Measurements from ENCODE around the gene TMEM184B. TPM values are rescaled to one million over a fixed set of nuclear protein-coding genes. Genes with fewer than 3 reads are reported as not detected.
A peak's percentile ranks its signal among the peaks of the same experiment; 100 is the strongest.

Gene TMEM184B
- total RNA-seq, 2 donors from 2014 or later = 76.0 to 137 TPM

DNA sequence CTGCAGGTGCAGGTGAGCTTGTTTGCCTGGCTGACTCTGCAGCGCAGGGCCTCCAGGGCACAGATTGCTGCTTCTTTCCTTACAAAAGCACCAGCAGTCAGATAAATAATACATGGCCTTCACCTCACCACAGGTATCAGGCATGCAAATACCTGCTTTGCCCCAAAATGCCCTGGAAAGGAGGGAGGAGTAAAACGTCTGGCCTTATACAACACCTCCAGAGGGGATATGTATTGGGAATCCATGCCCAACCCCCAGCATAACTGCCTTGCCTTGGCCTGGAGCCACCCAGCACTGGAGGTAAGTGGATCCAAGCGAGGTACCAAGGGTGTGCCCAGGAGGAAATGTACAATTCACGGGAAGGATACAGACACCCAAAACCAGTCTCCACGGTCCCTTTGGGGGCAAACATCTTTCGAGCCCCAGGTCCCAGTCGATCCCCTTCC is 860 bp downstream of the TMEM184B start:
- TF ChIP-seq POLR2A (IDR thresholded peaks at IDR 0.05) (peak; percentile 26), POLR2AphosphoS5 (IDR thresholded peaks at IDR 0.05) (peak; percentile 25)
- TF ChIP-seq, protein P1, sequence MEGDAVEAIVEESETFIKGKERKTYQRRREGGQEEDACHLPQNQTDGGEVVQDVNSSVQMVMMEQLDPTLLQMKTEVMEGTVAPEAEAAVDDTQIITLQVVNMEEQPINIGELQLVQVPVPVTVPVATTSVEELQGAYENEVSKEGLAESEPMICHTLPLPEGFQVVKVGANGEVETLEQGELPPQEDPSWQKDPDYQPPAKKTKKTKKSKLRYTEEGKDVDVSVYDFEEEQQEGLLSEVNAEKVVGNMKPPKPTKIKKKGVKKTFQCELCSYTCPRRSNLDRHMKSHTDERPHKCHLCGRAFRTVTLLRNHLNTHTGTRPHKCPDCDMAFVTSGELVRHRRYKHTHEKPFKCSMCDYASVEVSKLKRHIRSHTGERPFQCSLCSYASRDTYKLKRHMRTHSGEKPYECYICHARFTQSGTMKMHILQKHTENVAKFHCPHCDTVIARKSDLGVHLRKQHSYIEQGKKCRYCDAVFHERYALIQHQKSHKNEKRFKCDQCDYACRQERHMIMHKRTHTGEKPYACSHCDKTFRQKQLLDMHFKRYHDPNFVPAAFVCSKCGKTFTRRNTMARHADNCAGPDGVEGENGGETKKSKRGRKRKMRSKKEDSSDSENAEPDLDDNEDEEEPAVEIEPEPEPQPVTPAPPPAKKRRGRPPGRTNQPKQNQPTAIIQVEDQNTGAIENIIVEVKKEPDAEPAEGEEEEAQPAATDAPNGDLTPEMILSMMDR (IDR thresholded peaks at IDR 0.05) = no peak
- WGBS = 6% methylated on average over 7 of the region's 7 CpGs
- H3K27me3 ChIP-seq (replicated peaks; ENCODE audit: insufficient read depth) = no peaks in the 10 kb centered on the region
- intact Hi-C loops (cut with DNase I) = loop anchor here (5.0 kb wide), 2 partner anchors 45 to 70 kb away; partner anchors contain the start of genes CSNK1E and MAFF
- peak overlapping the region; percentile 94 to 98 for H3K4me3 ChIP-seq
- H3K36me3 ChIP-seq = no peaks in the 10 kb centered on the region
- H3K4me1 ChIP-seq (replicated peaks) = peaks cover 6% of the 10 kb centered on the region
- H3K27ac ChIP-seq = peak overlapping the region; percentile 86 to 91
- peak; percentile 54 for DNase-seq (ENCODE audit: low spot score)
- H3K9me3 ChIP-seq = no peaks in the 10 kb centered on the region

DNA sequence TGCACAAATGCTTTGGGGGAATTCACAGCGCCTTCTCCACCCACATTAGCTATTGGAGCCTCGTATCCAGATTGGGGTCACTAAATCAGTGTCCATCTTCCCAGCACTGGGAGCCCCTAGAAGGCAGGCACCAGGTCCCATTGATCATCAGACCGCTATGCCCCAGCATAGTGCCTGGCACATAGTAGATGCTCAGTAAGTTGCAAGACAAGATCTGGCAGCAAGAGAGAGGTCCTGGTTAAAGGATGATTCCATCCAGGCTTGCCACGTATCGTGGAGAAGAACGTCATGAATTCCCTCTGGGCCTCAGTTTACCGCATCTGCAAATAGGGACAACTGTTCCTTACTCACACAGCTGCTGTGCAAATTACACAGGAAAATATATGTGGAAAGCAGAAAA is 1.7 kb downstream of the TMEM184B start:
- WGBS = 89% methylated on average over 7 of the region's 7 CpGs

DNA sequence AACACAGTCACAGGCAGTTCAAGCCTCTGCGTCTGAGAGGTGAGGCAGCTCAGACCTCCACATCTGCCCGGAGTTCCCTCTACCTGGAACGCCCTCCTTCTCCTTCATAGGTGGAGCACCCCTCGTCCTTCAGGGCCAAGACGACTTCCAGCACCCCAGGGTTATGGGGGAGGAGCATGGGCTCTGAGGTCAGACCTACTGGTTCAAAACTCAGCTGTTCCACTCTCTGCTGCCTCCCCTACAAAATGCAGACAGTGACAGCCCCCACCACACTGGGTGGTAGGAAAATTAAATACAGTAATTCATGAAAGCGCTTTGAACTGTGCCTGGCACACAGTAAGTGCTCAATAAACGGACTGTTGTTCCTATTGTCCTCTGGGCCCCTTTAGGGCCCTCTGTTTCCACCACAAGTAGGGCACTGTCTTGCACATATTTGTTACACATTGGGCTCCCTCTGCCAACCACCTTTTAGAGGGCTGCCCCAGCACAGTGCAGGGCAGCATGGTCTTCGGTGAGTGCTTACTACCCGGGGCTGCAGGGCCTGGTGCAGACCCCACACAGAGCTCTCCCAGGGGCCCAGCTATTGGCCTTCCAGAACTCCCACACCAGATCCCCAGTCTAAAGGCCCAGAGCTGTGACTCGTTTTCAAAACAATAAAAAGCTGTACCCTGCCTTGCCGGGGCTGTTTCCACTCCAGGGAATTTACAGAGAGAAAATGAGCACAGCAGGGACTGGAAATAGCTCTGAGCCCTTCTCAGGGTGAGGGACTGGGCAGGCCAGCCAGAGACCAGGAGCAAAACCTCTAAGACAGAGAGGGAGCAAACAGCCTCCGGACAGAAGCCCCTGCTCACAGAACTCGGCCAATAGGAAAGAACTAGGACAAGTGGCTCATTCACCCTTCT is 2.5 kb downstream of the TMEM184B start:
- no peak for DNase-seq (ENCODE audit: low spot score)
- intact Hi-C loops (cut with DNase I) = loop anchor here (5.0 kb wide), 2 partner anchors 47 to 68 kb away; partner anchors contain the start of genes CSNK1E and MAFF
- H3K27me3 ChIP-seq (replicated peaks; ENCODE audit: insufficient read depth) = no peaks in the 10 kb centered on the region
- TF ChIP-seq, protein P1 (IDR thresholded peaks at IDR 0.05) = no peak
- TF ChIP-seq POLR2A (IDR thresholded peaks at IDR 0.05) = no peak
- TF ChIP-seq POLR2AphosphoS5 (IDR thresholded peaks at IDR 0.05) = no peak
- H3K27ac ChIP-seq = peak overlapping the region in 1 of 2 donors; percentile 36
- H3K36me3 ChIP-seq = no peaks in the 10 kb centered on the region
- WGBS = 67% methylated on average over 13 of the region's 13 CpGs
- no peaks in the 10 kb centered on the region for H3K9me3 ChIP-seq
- peaks cover 6% of the 10 kb centered on the region for H3K4me1 ChIP-seq (replicated peaks)
- H3K4me3 ChIP-seq = no peak overlapping the region

More for the DNA sequence above, 1.7 kb downstream of the TMEM184B start:
- Histone ChIP-seq H3K27me3 (replicated peaks; ENCODE audit: insufficient read depth) (no peaks in the 10 kb centered on the region), H3K9me3 (no peaks in the 10 kb centered on the region), H3K36me3 (no peaks in the 10 kb centered on the region), H3K4me3 (no peak overlapping the region), H3K4me1 (replicated peaks) (peaks cover 6% of the 10 kb centered on the region), H3K27ac (peak overlapping the region in 1 of 2 donors; percentile 36)
- intact Hi-C loops (cut with DNase I) = loop anchor here (5.0 kb wide), 2 partner anchors 46 to 69 kb away; partner anchors contain the start of genes CSNK1E and MAFF
- DNase-seq (ENCODE audit: low spot score) = no peak
- TF ChIP-seq POLR2A (IDR thresholded peaks at IDR 0.05) = no peak
- TF ChIP-seq POLR2AphosphoS5 (IDR thresholded peaks at IDR 0.05) = no peak
- TF ChIP-seq, protein P1 (IDR thresholded peaks at IDR 0.05) = no peak

DNA sequence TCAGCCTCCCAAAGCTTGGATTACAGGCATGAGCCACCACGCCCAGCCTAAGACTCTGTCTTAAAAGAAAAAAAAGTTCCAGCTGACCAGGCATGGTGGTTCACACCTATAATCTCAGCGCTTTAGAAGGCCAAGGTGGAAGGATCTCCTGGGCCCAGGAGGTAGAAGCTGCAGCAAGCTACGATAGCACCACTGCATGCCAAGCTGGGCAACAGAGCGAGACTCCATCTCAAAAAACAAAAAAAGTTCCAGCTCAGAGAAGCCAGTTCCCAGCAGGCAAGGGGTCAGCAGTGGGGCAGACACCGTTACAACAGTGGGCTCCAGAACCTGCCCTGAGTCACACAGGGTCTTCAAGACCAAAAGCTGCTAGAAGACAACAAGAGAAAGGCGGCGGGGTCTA is 3.3 kb downstream of the TMEM184B start:
- peaks cover 6% of the 10 kb centered on the region for H3K4me1 ChIP-seq (replicated peaks)
- no peaks in the 10 kb centered on the region for H3K9me3 ChIP-seq
- TF ChIP-seq POLR2A (IDR thresholded peaks at IDR 0.05) (no peak), POLR2AphosphoS5 (IDR thresholded peaks at IDR 0.05) (no peak)
- TF ChIP-seq, protein P1 (IDR thresholded peaks at IDR 0.05) = no peak
- no peak overlapping the region for H3K4me3 ChIP-seq
- 90% methylated on average over 7 of the region's 7 CpGs for WGBS
- intact Hi-C loops (cut with DNase I) = no loop called here
- no peaks in the 10 kb centered on the region for H3K27me3 ChIP-seq (replicated peaks; ENCODE audit: insufficient read depth)
- DNase-seq (ENCODE audit: low spot score) = no peak
- no peak overlapping the region for H3K27ac ChIP-seq
- no peaks in the 10 kb centered on the region for H3K36me3 ChIP-seq

All from prostate gland (tissue), 2 donors.